ENCODE results near the gene CFAP410.

DNA sequence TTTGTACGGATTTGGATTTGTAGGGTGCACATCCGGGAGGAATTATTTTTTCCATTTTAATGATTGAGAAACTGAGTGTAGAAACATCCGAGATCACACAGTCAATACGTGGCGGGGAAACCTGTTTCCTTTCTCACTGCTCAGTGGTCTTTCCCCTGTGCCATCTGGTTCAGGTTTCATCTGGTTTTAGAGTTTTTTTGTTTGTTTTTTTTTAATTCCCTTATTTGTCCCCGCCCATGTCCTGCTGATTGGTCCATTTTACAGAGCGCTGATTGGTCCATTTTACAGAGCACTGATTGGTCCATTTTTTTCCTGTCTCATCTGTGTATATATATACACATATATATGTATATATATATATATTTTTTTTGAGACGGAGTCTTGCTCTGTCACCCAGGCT is 20.2 kb upstream of the CFAP410 start:
- TF ChIP-seq, protein P1, sequence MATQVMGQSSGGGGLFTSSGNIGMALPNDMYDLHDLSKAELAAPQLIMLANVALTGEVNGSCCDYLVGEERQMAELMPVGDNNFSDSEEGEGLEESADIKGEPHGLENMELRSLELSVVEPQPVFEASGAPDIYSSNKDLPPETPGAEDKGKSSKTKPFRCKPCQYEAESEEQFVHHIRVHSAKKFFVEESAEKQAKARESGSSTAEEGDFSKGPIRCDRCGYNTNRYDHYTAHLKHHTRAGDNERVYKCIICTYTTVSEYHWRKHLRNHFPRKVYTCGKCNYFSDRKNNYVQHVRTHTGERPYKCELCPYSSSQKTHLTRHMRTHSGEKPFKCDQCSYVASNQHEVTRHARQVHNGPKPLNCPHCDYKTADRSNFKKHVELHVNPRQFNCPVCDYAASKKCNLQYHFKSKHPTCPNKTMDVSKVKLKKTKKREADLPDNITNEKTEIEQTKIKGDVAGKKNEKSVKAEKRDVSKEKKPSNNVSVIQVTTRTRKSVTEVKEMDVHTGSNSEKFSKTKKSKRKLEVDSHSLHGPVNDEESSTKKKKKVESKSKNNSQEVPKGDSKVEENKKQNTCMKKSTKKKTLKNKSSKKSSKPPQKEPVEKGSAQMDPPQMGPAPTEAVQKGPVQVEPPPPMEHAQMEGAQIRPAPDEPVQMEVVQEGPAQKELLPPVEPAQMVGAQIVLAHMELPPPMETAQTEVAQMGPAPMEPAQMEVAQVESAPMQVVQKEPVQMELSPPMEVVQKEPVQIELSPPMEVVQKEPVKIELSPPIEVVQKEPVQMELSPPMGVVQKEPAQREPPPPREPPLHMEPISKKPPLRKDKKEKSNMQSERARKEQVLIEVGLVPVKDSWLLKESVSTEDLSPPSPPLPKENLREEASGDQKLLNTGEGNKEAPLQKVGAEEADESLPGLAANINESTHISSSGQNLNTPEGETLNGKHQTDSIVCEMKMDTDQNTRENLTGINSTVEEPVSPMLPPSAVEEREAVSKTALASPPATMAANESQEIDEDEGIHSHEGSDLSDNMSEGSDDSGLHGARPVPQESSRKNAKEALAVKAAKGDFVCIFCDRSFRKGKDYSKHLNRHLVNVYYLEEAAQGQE (IDR thresholded peaks at IDR 0.05; ENCODE audit: insufficient replicate concordance, low read depth), result no peak
- TF ChIP-seq POLR2AphosphoS5 (IDR thresholded peaks at IDR 0.05; ENCODE audit: low read depth), result no peak
- TF ChIP-seq, protein P2, sequence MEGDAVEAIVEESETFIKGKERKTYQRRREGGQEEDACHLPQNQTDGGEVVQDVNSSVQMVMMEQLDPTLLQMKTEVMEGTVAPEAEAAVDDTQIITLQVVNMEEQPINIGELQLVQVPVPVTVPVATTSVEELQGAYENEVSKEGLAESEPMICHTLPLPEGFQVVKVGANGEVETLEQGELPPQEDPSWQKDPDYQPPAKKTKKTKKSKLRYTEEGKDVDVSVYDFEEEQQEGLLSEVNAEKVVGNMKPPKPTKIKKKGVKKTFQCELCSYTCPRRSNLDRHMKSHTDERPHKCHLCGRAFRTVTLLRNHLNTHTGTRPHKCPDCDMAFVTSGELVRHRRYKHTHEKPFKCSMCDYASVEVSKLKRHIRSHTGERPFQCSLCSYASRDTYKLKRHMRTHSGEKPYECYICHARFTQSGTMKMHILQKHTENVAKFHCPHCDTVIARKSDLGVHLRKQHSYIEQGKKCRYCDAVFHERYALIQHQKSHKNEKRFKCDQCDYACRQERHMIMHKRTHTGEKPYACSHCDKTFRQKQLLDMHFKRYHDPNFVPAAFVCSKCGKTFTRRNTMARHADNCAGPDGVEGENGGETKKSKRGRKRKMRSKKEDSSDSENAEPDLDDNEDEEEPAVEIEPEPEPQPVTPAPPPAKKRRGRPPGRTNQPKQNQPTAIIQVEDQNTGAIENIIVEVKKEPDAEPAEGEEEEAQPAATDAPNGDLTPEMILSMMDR (IDR thresholded peaks at IDR 0.05; ENCODE audit: insufficient read depth, low read length), result no peak

Measured in HL-60 (cell line).